Activated naive CD4-positive, alpha-beta T cell treated with anti-CD3 and anti-CD28 coated beads, Interleukin-2, amount 50 U/mL, for 16 hours (primary cell): ENCODE data around the gene TMEM254.
"Not testable (repeated sequence)": the region's sequence is repeated elsewhere in the genome, so short reads cannot be mapped to it uniquely, and the experiment has no call there.

Experiments used
- DNase-seq: peaks from one replicate; pipeline ENCODE4 v3.0.0-alpha.2; 2020

TMEM254 gene

GRCh38 chr10:80077869-80078447 is 507 bp upstream of the TMEM254 start:
- DNase-seq = no peak

GRCh38 chr10:80079312-80079719 is 851 bp downstream of the TMEM254 start:
- no peak for DNase-seq

- DNase-seq = no peak
Observed at GRCh38 chr10:80081026-80081425, 2.6 kb downstream of the TMEM254 start.

- no peak for DNase-seq
Observed at GRCh38 chr10:80081801-80082750, 3.6 kb downstream of the TMEM254 start.

GRCh38 chr10:80090121-80090520 is 11.7 kb downstream of the TMEM254 start:
- DNase-seq = no peak

GRCh38 chr10:80094231-80094630 is 15.8 kb downstream of the TMEM254 start:
- no peak for DNase-seq

- not testable (repeated sequence) for DNase-seq
Observed at GRCh38 chr10:80098272-80098671, 19.8 kb downstream of the TMEM254 start.

GRCh38 chr10:80099295-80099694 is 20.8 kb downstream of the TMEM254 start:
- DNase-seq = not testable (repeated sequence)

- DNase-seq = no peak
Observed at GRCh38 chr10:80100116-80100515, 21.7 kb downstream of the TMEM254 start.

GRCh38 chr10:80100861-80101695 is 22.6 kb downstream of the TMEM254 start:
- no peak for DNase-seq

- no peak for DNase-seq
Observed at GRCh38 chr10:80104066-80104926, 25.8 kb downstream of the TMEM254 start.

- DNase-seq = no peak
Observed at GRCh38 chr10:80108576-80109239, 30.2 kb downstream of the TMEM254 start.

GRCh38 chr10:80110986-80111385 is 32.5 kb downstream of the TMEM254 start:
- no peak for DNase-seq

GRCh38 chr10:80118669-80119068 is 40.2 kb downstream of the TMEM254 start:
- no peak for DNase-seq

GRCh38 chr10:80122110-80122710 is 43.7 kb downstream of the TMEM254 start:
- DNase-seq = no peak

- DNase-seq = no peak
Observed at GRCh38 chr10:80122746-80123145, 44.3 kb downstream of the TMEM254 start.

GRCh38 chr10:80126876-80127275 is 48.4 kb downstream of the TMEM254 start:
- DNase-seq = no peak

- DNase-seq = no peak
Observed at GRCh38 chr10:80131499-80131901, 53.0 kb downstream of the TMEM254 start.

GRCh38 chr10:80132299-80133139 is 54.1 kb downstream of the TMEM254 start, which contains the start of gene PLAC9:
Gene PLAC9 (plus strand): TSS chr10:80132730. CDS start chr10:80132763, 33 bp downstream.
- no peak for DNase-seq

GRCh38 chr10:80133206-80133605 is 54.7 kb downstream of the TMEM254 start:
- no peak for DNase-seq
